NCI-H1930 (cell line): ENCODE results near the gene DST.
A peak's percentile ranks its signal among the peaks of the same experiment; 100 is the strongest.

Experiments used
- DNase-seq, 2 experiments: peaks; one replicate each; lab custom pipeline; 2025; lab: John Stamatoyannopoulos, UW

The DST gene

GRCh38 chr6:56536536-56536935 is 106.2 kb downstream of the DST start:
- DNase-seq, result no peak

GRCh38 chr6:56535626-56536025 is 107.1 kb downstream of the DST start:
- no peak for DNase-seq

GRCh38 chr6:56534680-56535419 is 107.8 kb downstream of the DST start:
- DNase-seq, result no peak

- DNase-seq, result no peak
Observed at GRCh38 chr6:56532766-56533551, 109.7 kb downstream of the DST start.

- no peak for DNase-seq
Observed at GRCh38 chr6:56531839-56532595, 110.7 kb downstream of the DST start.

- no peak for DNase-seq
Observed at GRCh38 chr6:56529594-56530191, 113.0 kb downstream of the DST start.

- no peak for DNase-seq
Observed at GRCh38 chr6:56528412-56528841, 114.3 kb downstream of the DST start.

- no peak for DNase-seq
Observed at GRCh38 chr6:56527934-56528333, 114.8 kb downstream of the DST start.

- no peak for DNase-seq
Observed at GRCh38 chr6:56526860-56527544, 115.7 kb downstream of the DST start.

- DNase-seq, result peak; percentile 55 to 77
Observed at GRCh38 chr6:56525974-56526789, 116.5 kb downstream of the DST start.

GRCh38 chr6:56524891-56525703 is 117.6 kb downstream of the DST start:
- no peak for DNase-seq

- DNase-seq, result no peak
Observed at GRCh38 chr6:56522495-56523270, 120.0 kb downstream of the DST start.

GRCh38 chr6:56521976-56522375 is 120.7 kb downstream of the DST start:
- DNase-seq, result no peak

GRCh38 chr6:56521454-56521853 is 121.2 kb downstream of the DST start:
- peak in 1 of 2 experiments; percentile 36 for DNase-seq

- DNase-seq, result no peak
Observed at GRCh38 chr6:56520218-56520617, 122.5 kb downstream of the DST start.

- DNase-seq, result no peak
Observed at GRCh38 chr6:56518995-56519767, 123.5 kb downstream of the DST start.

GRCh38 chr6:56517155-56517745 is 125.4 kb downstream of the DST start:
- DNase-seq, result peak; percentile 61 to 77

GRCh38 chr6:56516003-56516402 is 126.7 kb downstream of the DST start:
- no peak for DNase-seq
